Hematopoietic multipotent progenitor cell treated with erythropoietin and hydrocortisone succinate and interleukin-3 and kit ligand, for 4 days (in vitro differentiated cells): ENCODE measurements around the gene NNT.
A peak's percentile ranks its signal among the peaks of the same experiment; 100 is the strongest.
"Not testable (repeated sequence)": the region's sequence is repeated elsewhere in the genome, so short reads cannot be mapped to it uniquely, and the experiment has no call there.

Experiments used
- DNase-seq: peaks from one replicate; pipeline ENCODE4 v3.0.0-alpha.2; 2015

The NNT gene

DNA sequence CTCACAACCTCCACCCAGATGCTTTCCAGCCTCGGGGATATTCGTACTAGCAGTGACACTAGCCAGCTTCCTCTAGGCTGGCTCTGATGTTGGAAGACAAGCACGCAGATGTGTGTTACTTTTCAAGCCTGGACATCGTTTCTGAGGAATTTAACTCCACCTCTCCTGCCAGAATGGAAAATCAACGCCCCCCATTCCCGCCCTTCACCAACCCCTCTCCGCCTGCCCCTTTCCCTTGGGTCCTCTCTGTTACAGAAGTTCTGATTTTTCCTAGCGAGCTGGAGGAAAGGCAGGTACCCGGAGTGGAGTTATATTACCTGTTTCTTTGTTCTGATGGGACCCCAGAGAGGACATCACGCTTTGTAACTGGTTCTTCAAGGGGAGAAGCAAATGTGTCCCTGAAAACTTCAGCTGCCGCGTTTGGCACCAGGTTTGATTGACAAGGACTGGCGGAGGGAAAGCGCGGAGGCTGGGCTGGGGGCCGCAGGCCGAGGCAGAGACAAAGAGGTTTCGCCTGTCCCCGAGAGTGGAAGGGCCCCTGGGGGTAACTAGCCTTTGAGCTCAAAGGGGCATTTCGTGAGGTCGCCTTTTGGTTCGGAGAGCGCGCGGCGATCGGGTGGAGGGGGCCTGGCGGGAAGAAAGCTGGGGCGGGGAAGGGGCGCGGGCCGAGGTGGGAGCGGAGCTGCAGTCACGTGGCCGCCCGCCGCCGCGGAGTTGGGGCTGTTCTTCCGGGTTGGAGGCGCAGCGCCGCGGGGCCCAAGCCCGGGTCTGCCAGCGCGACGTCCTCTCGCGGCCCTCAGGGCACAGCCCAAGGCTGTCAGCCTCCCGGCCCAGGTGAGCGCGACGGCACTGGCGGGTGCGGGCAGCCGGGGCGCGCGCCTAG, at the start of gene NNT:
TSS of gene NNT (plus strand) at position 720 of the 883 bp plus-strand sequence. CDS start 6,016 bp downstream, outside the sequence.
- peak; percentile 88 for DNase-seq

DNA sequence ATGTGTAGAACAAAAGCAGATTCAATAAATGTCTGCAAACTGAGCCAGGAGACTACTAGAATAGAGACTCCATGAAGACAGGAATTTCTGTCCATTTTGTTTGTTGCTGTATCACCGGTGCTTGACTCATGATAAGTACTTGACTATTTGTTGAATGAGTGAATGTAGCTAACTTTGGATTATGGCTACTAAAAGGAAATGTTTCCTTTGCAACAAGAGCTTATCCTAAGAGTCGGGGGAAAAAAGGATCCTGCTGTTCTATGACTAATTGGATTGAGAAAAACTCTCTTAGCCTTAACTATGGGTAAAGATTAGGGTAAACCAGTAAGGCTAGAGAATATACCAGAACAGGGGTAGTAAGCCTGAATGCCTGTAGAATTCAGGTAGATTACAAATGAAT, 49.6 kb upstream of the NNT start:
- DNase-seq = no peak

DNA sequence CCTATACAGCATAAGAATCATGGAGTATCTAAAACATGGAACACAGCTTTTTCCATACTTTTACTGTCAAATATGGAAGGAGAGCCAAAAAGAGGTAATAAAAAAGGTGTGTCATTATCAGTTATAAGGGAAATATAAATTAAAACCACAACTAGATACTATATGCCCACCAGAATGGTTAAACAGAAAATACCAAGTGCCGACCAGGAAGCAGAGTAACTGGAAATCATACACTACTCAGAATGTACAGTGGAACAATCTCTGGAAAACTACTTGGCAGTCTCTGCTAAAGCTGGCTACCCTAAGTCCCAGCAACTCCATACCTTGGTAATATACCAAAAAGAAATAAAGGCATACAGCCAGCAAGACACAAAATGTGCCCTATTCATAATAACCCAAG, 48.5 kb upstream of the NNT start:
- no peak for DNase-seq

DNA sequence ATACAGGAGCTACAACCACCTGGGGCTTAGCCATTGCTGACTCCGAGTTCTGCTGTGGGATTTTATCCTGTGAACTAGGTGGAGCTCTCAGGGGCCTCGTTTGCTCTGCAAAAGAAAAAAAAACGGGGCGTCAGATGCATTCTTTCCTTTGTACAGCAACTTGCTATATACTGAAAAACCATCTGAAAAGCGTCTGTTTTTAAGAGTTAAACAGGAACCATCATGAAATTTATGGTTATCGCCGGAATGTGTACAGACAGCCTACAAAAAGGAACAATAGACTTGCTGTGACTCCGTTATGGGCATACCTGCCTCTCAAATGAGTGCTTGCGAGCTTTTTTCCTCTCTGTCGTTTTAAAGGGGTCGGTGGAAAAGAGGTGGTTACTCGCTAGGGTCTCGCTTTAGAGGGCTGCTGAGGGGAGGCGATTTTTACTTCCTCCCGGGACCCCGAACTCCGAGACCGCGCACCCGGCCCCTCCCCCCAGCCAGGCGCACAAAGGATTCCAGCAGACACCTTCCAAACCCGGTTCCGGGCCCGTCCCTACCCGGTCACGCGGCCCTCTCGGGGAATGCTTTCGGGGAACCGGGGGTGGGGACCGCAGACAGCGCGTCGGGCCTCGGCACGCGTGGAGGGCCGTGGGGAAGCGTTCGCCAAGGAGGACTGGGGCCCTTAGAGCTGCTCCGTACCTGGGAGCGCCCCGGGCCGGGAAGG, 46.9 kb upstream of the NNT start:
- peak; percentile 75 for DNase-seq

DNA sequence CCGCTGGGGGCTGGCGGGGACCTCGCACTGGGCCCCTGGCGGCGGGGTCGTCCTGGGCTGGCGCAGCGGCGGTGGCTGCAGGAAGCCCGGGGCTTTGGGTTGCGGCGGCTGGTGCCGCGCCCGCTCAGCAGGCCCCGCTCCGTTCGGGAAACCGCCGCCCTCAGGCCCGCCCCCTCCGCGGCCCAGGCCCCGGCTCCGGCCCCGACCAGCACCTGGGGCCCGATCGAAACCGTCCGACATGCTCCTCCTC, 46.4 kb upstream of the NNT start:
- not testable (repeated sequence) for DNase-seq

DNA sequence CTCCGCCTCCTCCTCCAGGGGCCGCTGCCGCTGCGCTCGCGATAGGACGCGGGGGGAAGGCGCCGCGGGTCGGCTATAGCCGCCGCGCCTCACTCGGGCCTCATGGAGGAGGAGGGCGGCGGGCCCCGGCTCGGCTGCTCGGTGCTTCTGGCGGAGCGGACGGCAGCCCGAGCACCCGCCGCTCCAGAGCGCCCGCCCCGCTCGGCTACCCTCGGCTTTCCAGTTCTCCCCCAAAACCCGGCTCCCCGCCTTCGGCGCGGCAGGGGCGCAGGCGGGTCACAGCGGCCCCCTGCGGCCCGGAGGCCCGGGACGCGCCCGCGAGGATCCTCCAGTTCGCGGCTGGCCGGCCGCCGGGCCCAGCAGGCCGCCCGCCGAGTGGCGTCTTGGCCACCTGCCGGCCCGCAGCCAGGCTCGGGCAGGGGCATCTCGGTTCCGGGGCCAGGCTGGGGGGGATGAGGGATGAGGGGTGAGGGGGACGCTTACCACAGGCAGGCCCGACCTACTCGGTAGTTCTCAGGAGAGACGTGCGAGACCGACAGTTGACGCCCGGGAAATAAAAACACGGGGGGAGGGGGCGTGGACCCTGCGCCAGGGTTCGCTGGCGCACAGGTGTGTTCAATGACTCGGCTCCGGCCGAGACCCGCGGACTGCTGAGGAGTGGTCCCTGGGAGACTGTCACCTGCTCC, 46.0 kb upstream of the NNT start, which contains the start of gene PAIP1:
TSS of gene PAIP1 (minus strand) at position 221 of the 686 bp plus-strand sequence. CDS start 231 bp downstream, outside the sequence.
- peak; percentile 92 for DNase-seq

DNA sequence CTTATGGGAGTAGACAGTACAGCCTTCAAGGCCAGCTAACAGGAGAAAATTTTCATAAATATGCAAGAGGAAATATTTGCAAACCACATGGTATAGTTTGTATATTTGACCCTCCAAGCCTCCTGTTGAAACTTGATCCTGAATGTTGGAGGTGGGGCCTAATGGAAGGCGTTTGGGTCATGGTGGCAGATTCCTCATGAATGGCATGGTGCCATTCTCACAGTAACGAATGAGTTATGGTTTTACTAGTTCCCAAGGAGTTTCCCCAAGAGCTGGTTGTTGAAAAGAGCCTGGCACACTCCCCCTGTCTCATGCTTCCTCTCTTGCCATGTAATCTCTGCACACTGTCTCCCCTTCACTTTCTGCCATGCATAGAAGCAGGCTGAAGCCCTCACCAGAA, 42.9 kb upstream of the NNT start:
- no peak for DNase-seq

DNA sequence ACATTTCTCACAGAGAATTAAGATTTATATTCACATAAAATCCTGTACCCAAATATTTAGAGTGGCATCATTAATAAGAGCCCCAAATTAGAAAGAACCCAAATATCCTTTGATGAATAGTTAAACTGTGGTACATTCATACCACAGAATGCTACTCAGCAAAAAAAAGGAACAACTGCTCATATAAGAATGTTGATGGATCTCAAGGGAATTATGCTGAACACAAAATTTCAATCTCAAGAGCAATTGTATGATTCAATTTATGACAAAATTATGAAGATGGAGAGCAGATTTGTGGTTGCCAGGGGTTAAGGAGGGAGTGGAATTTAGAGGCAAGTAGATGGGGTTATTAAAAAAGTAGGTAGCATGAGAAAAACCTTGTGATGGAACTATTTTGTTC, 41.6 kb upstream of the NNT start:
- no peak for DNase-seq

DNA sequence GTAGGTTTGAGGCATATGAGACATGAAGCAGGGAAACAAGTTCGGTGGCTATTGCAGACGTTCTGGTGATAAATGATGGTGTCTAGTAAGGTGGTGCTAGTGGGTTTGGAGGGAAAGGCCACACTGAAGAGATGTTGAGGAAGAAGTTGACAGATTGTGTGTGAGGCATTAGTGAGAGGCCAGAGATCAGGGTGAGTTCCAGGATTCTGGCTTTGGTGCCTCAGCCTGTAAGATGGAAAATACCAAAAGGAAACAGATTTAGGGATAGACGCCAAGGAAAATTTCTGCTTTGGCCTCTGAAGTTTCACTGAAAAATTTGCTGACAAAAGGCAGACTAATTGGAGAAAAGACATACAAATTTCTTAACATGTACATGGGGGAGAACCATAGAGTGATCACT, 39.7 kb upstream of the NNT start:
- DNase-seq = no peak

DNA sequence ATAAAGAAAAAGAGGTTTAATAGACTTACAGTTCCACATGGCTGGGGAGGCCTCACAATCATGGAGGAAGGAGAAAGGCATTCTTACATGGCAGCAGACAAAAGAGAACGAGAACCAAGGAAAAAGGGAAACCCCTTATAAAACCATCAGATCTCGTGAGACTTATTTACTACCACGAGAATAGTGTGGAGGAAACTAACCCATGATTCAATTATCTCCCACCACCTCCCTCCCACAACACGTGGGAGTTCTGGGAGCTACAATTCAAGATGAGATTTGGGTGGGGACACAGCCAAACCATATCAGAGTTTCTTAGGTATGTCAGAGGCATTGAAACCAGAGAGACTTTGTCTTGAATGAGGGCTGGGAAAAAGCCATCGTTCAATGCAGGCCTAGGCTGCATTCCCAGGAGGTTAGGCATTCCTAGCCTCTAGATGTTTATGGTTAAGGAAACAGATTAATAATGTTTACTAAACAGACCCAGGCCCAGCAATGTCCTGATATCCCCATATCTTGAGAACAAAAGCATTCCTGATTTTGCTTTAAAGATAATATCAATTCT, 38.6 kb upstream of the NNT start:
- no peak for DNase-seq

DNA sequence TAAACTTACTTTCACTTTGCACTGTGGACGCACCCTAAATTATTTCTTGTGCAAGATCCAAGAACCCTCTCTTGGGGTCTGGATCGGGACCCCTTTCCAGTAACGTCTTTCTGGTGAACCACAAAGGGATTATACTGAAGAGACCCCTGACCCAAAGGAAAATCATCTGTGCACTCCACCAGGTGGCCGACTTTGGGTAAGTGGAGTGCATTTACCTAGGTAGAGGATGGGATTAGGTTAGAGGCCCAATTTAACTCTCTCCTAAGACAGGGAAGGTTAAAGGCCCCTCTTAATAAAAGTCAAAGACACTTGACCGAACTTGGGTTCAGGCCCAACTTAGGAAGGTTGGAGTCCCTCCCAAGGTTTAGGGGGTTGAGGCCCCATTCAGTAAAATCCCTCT, 37.9 kb upstream of the NNT start:
- DNase-seq = no peak

DNA sequence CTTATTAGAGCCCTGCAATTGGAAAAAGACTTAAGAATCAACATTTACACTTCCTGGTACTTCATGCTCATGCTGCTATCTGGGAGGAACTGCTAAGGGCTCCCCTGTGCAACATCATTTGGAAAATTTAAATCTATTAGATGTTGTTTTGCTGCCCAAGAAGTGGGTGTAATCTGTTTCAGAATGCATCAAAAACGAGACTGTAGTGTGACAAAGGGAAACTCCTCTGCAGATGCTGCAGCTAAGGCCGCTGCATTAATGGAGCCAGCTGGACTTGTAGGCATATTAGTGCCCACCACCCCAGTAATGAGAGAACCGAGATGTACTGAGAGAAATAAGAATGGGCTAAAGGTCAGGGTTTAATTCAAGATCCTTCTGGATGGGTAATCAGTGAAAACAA, 35.0 kb upstream of the NNT start:
- no peak for DNase-seq

DNA sequence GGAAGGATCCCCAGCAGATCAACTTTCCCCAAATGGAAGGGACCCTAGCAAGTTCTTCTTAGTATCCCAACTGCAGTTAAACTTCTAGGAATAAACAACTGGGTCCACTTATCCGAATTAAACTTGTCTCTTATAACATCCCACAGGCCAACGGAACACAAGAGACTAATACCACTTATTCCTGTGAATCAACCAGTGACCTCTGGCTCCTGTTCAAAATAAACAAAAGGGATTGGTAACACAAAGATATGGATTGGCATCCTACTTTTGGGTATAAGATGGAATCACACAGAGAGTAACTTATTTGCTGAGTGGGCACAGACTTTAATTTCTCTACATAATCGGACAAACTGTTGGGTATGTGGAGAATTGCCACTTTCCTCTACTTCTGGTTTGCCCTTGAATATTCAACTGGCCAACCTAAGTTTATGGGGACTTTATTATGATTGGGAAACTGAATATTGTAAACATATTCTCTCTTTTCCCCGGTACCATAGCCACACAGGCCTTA, 33.7 kb upstream of the NNT start:
- no peak for DNase-seq

DNA sequence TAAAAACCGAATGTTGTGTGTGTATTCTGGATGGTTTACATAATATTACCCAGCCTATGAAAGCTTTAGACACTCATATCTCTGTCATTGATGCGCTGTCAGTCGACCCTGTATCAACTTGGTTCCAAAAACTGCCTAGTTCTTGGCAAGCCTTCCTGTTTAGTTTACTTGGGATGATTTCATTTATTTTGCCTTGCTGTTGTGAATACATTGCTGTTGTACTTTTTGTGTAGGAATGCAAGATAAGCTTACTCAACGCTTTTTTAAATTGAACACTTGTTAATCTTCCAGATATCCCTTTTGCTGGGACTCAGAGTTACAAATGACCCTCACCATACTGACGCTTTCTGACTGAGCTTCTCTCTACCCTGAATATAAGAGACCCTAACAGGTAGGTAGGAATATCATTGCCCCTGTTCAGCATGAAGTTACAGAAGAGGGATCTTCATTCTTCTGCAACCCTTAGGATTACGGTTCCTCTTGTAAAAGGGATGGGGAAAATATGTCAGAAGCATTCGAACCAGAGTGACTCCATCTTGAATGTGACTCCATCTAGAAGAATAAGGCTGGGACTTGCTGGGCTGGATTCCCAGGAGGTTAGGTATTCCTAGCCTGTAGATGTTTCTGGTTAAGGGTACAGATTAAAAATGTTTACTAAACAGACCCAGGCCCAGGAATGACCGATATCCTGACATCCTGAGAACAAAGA, 32.4 kb upstream of the NNT start:
- no peak for DNase-seq

DNA sequence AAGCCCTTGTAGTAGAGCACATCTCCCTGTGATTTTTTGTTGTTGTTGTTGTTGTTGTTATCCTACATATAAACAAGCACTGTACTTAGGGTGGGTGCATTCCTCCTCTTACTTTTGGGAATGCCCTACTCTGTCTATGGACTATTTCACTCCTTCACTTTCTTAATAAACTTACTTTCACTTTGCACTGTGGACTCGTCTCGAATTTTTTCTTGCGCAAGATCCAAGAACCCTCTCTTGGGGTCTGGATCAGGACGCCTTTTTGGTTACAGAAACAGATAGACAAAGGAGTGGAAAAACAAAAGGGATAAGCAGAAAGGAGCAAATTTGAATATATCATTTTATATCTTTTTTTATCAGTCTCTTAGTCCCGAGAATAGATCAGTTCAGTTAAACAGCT, 31.7 kb upstream of the NNT start:
- DNase-seq = no peak

DNA sequence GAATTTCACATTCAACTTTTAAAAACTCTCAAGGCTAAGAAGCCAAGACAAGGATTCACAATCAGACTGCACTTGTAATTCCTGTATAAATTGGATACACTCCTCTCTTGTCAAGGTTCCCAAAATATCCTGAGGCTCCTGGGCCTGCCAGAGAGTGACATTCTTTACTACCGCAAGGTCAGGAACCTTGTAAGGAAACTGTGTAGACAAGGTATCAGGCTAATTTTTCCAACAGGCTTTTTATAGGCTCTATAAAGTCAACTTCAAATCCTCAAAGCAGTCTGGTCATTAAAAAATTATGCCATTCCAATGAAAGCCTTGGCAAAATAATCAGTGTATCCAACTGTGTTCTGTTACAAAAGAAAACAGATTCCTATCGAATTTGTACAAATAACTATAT, 30.6 kb upstream of the NNT start:
- DNase-seq = no peak

DNA sequence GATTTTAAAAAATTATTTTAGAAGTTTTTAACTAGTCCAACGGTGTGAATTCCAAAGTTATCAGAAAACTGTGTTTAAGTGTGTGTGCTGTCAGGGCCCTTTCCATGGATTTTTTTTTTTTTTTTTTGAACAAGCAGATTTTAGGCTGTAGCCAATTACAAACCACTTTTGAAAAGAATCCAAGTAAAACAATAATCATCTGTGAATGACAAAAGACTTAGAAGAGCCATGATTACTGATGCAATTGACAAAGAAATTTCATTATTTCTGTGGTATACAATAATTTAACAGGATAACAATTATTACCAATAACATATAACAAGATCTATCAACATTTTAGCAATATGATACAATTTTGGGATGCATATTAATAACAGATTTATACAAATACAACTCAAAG, 29.9 kb upstream of the NNT start:
- no peak for DNase-seq

DNA sequence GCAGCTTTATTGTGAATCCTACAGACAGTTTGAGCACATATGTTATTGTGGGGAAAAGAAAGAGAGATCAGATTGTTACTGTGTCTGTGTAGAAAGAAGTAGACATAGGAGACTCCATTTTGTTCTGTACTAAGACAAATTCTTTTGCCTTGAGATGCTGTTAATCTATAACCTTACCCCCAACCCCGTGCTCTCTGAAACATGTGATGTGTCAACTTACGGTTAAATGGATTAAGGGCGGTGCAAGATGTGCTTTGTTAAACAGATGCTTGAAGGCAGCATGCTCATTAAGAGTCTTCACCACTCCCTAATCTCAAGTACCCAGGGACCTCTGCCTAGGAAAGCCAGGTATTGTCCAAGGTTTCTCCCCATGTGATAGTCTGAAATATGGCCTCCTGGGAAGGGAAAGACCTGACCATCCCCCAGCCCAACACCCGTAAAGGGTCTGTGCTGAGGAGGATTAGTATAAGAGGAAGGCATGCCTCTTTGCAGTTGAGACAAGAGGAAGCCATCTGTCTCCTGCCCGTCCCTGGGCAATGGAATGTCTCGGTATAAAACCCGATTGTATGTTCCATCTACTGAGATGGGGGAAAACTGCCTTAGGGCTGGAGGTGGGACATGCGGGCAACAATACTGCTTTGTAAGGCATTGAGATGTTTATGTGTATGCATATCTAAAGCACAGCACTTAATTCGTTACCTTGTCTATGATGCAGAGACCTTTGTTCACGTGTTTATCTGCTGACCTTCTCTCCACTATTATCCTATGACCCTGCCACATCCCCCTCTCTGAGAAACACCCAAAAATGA, 22.4 kb upstream of the NNT start:
- not testable (repeated sequence) for DNase-seq

DNA sequence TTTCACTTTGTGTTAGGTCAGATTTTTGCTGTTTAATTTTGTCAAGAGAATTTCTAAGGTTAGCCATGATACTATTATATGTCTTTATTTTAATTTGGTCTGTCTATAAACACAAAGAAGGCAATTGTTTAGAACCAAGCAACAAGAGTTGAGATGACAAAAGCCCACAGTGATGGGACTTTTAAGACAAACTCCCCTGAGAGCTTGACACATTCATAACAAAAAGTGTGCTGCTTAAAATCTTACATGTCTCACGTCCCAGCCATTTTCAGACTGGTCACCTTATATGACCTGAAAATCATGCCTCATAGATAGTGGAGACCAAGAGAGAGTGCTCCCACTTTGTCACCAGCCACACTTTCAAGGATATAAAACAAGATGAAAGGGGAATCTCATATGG, 21.6 kb upstream of the NNT start:
- DNase-seq = no peak

DNA sequence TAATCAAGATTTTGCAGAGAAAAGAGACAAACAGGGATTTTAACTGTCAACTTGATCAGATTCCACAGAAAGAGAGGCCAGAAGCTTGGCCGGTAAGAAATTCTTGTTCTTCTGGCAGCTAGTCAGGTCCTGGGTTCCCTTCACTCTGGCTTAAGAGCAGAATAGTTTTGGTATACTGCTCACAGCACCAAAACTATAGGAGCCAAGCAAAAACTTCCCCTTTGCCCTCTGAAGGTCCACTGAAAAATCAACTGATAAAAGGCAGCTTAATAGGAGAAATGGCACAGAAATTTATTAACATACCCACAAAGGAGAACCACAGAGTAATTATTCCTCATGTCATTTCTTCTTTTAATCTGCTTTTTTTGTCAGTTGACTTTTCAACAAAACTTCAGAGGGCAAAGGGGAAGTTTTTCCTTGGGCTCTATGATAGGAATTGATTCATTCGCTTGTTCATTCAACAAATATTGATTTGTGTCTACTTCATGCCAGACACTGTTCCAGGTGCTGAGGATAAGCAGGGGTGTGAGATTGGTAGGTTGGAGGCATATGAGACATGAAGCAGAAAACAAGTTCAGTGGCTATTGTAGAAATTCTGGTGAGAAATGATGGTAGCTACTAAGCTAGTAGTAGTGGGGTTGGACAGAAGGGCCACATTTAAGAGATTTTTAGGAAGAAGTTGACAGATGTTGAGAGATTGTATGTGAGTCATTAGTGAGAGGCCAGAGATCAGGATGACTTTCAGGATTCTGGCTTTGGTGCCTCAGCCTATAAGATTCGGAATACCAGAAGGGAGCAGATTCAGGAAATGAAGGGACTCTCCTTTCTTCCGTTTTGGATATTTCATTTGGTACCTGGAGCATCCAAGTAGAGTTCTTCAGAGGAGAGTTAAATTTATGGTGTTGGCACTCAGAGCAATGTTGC, 20.6 kb upstream of the NNT start:
- no peak for DNase-seq

DNA sequence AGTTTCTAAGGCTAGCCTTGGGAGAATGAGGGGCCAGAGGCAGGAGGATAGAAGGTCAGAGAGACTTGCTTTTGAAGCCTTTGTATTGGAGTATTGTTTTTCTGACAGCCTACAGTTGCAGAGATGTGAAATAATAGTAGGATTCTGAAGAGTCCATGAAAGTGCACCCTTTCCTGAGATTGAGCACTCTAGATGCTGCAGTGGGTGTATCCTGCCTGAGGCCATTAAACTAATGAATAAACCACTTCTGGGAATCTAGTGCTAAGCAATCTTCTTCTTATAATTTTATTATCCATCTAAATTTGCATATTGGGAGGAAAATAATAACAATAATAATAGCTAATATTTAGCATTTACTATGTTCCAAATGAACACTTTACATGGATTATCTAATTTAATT, 19.3 kb upstream of the NNT start:
- no peak for DNase-seq
